Measurements from ENCODE around the gene C22orf39. TPM values are rescaled to one million over a fixed set of nuclear protein-coding genes. Genes with fewer than 3 reads are reported as not detected.

Gene C22orf39
- total RNA-seq, 2 donors from 2014 or later: 57.4 to 85.8 TPM

- intact Hi-C loops (cut with DNase I): no loop called here
- 90% methylated on average over 7 of the region's 7 CpGs for WGBS
Observed at GRCh38 chr22:19488884-19489843, 41.7 kb upstream of the C22orf39 start.

GRCh38 chr22:19488285-19488684, 40.8 kb upstream of the C22orf39 start:
- Histone ChIP-seq H3K27me3 (replicated peaks; ENCODE audit: insufficient read depth) (no peaks in the 10 kb centered on the region), H3K4me1 (replicated peaks) (no peaks in the 10 kb centered on the region), H3K27ac (no peak overlapping the region), H3K36me3 (no peaks in the 10 kb centered on the region), H3K9me3 (no peaks in the 10 kb centered on the region), H3K4me3 (no peak overlapping the region)
- intact Hi-C loops (cut with DNase I): no loop called here
- TF ChIP-seq POLR2A (IDR thresholded peaks at IDR 0.05): no peak
- TF ChIP-seq POLR2AphosphoS5 (IDR thresholded peaks at IDR 0.05): no peak
- TF ChIP-seq CTCF (IDR thresholded peaks at IDR 0.05): no peak
- 78% methylated on average over 2 of the region's 2 CpGs for WGBS
- DNase-seq (ENCODE audit: low spot score): no peak

More at GRCh38 chr22:19488884-19489843, 41.7 kb upstream of the C22orf39 start:
- no peak overlapping the region for H3K4me3 ChIP-seq
- no peak for TF ChIP-seq POLR2AphosphoS5 (IDR thresholded peaks at IDR 0.05)
- TF ChIP-seq CTCF (IDR thresholded peaks at IDR 0.05): no peak
- no peak for TF ChIP-seq POLR2A (IDR thresholded peaks at IDR 0.05)
- no peaks in the 10 kb centered on the region for H3K27me3 ChIP-seq (replicated peaks; ENCODE audit: insufficient read depth)
- no peak for DNase-seq (ENCODE audit: low spot score)
- H3K27ac ChIP-seq: no peak overlapping the region
- H3K36me3 ChIP-seq: no peaks in the 10 kb centered on the region
- no peaks in the 10 kb centered on the region for H3K9me3 ChIP-seq
- no peaks in the 10 kb centered on the region for H3K4me1 ChIP-seq (replicated peaks)

- Histone ChIP-seq H3K4me3 (no peak overlapping the region), H3K4me1 (replicated peaks) (no peaks in the 10 kb centered on the region), H3K36me3 (no peaks in the 10 kb centered on the region), H3K27me3 (replicated peaks; ENCODE audit: insufficient read depth) (no peaks in the 10 kb centered on the region), H3K27ac (no peak overlapping the region), H3K9me3 (no peaks in the 10 kb centered on the region)
- TF ChIP-seq POLR2AphosphoS5 (IDR thresholded peaks at IDR 0.05) (no peak), POLR2A (IDR thresholded peaks at IDR 0.05) (no peak), CTCF (IDR thresholded peaks at IDR 0.05) (no peak)
- intact Hi-C loops (cut with DNase I): no loop called here
- WGBS: 86% methylated on average over 8 of the region's 8 CpGs
- no peak for DNase-seq (ENCODE audit: low spot score)
Observed at GRCh38 chr22:19483481-19484244, 36.2 kb upstream of the C22orf39 start.

- H3K4me1 ChIP-seq (replicated peaks): peaks cover 5% of the 10 kb centered on the region
- H3K27me3 ChIP-seq (replicated peaks; ENCODE audit: insufficient read depth): no peaks in the 10 kb centered on the region
- 90% methylated on average over 9 of the region's 9 CpGs for WGBS
- intact Hi-C loops (cut with DNase I): no loop called here
- DNase-seq (ENCODE audit: low spot score): no peak
- no peak overlapping the region for H3K27ac ChIP-seq
- H3K4me3 ChIP-seq: no peak overlapping the region
- no peak for TF ChIP-seq POLR2A (IDR thresholded peaks at IDR 0.05)
- no peak for TF ChIP-seq POLR2AphosphoS5 (IDR thresholded peaks at IDR 0.05)
- TF ChIP-seq CTCF (IDR thresholded peaks at IDR 0.05): no peak
- no peaks in the 10 kb centered on the region for H3K36me3 ChIP-seq
- H3K9me3 ChIP-seq: no peaks in the 10 kb centered on the region
Observed at GRCh38 chr22:19482297-19482696, 34.8 kb upstream of the C22orf39 start.

Data from prostate gland (tissue), 2 donors.